HG02610 (cell line): ENCODE data around the gene NOX4.
"Not testable (repeated sequence)": the region's sequence is repeated elsewhere in the genome, so short reads cannot be mapped to it uniquely, and the experiment has no call there.

Source experiments
- ATAC-seq: cut with Tn5 transposase; IDR thresholded peaks from one replicate; pipeline ENCODE4 v1.9.1; 2021; ENCODE audit warnings: mild to moderate bottlenecking, moderate library complexity; ENCODE audit not compliant: unreplicated experiment

The NOX4 gene

GRCh38 chr11:89463266-89463780, 27.9 kb downstream of the NOX4 start:
- no peak for ATAC-seq

- no peak for ATAC-seq
Measured at GRCh38 chr11:89458716-89459115, 32.5 kb downstream of the NOX4 start.

GRCh38 chr11:89457190-89457589, 34.0 kb downstream of the NOX4 start:
- no peak for ATAC-seq

GRCh38 chr11:89456681-89457080, 34.5 kb downstream of the NOX4 start:
- ATAC-seq: no peak

GRCh38 chr11:89452780-89453179, 38.4 kb downstream of the NOX4 start:
- no peak for ATAC-seq

- no peak for ATAC-seq
Measured at GRCh38 chr11:89447845-89448244, 43.3 kb downstream of the NOX4 start.

GRCh38 chr11:89443361-89444322, 47.5 kb downstream of the NOX4 start:
- ATAC-seq: no peak

- no peak for ATAC-seq
Measured at GRCh38 chr11:89442801-89443200, 48.4 kb downstream of the NOX4 start.

GRCh38 chr11:89441606-89442005, 49.6 kb downstream of the NOX4 start:
- ATAC-seq: no peak

- no peak for ATAC-seq
Measured at GRCh38 chr11:89437317-89437716, 53.9 kb downstream of the NOX4 start.

GRCh38 chr11:89436071-89436470, 55.1 kb downstream of the NOX4 start:
- ATAC-seq: no peak

- no peak for ATAC-seq
Measured at GRCh38 chr11:89433278-89433677, 57.9 kb downstream of the NOX4 start.

GRCh38 chr11:89432182-89432581, 59.0 kb downstream of the NOX4 start:
- ATAC-seq: not testable (repeated sequence)

GRCh38 chr11:89426501-89426900, 64.7 kb downstream of the NOX4 start:
- not testable (repeated sequence) for ATAC-seq

- no peak for ATAC-seq
Measured at GRCh38 chr11:89421718-89422117, 69.5 kb downstream of the NOX4 start.

- ATAC-seq: no peak
Measured at GRCh38 chr11:89420981-89421380, 70.2 kb downstream of the NOX4 start.

- no peak for ATAC-seq
Measured at GRCh38 chr11:89416961-89417360, 74.2 kb downstream of the NOX4 start.

- ATAC-seq: not testable (repeated sequence)
Measured at GRCh38 chr11:89411112-89411511, 80.1 kb downstream of the NOX4 start.

GRCh38 chr11:89410666-89411065, 80.5 kb downstream of the NOX4 start:
- not testable (repeated sequence) for ATAC-seq

GRCh38 chr11:89408441-89408840, 82.7 kb downstream of the NOX4 start:
- ATAC-seq: not testable (repeated sequence)

- no peak for ATAC-seq
Measured at GRCh38 chr11:89405629-89406028, 85.5 kb downstream of the NOX4 start.

GRCh38 chr11:89391654-89392053, 99.5 kb downstream of the NOX4 start:
- not testable (repeated sequence) for ATAC-seq
